CD4-positive, CD25-positive, alpha-beta regulatory T cell (primary cell): ENCODE results near the gene MRPL20. TPM values are rescaled to one million over a fixed set of nuclear protein-coding genes. Genes with fewer than 3 reads are reported as not detected.
"Not testable (repeated sequence)": the region's sequence is repeated elsewhere in the genome, so short reads cannot be mapped to it uniquely, and the experiment has no call there.

ENCODE experiments used
- ATAC-seq, 2 donors: fragments of 150-1000 bp; cut with Tn5 transposase; one replicate each; pipeline ENCODE4 v1.10.0; 2021; ENCODE audit warnings: low read depth in 2 of 2, moderate number of reproducible peaks in 2 of 2, moderate library complexity in 1 of 2
- DNase-seq, 3 donors: peaks; one replicate each; pipeline versions ENCODE4 v3.0.0 to v3.0.0-alpha.2; 2012 to 2022; ENCODE audit warnings: mixed read lengths in 1 of 3
- H3K27ac ChIP-seq: one replicate; pipeline ENCODE4 v1.7.0; 2013; ENCODE audit warnings: mild to moderate bottlenecking, low read length; ENCODE audit not compliant: insufficient read depth, poor library complexity, severe bottlenecking
- H3K27me3 ChIP-seq: one replicate; pipeline ENCODE4 v1.7.0; 2013; ENCODE audit warnings: low read length; ENCODE audit not compliant: control insufficient read depth, insufficient read depth
- H3K36me3 ChIP-seq: one replicate; pipeline ENCODE4 v1.7.0; 2013; ENCODE audit warnings: mild to moderate bottlenecking, low read length, moderate library complexity; ENCODE audit not compliant: control insufficient read depth, insufficient read depth
- H3K4me1 ChIP-seq: 2 replicates; pipeline ENCODE4 v1.7.0; 2013; ENCODE audit warnings: mild to moderate bottlenecking, low read length; ENCODE audit not compliant: insufficient read depth, control insufficient read depth, poor library complexity, severe bottlenecking
- H3K4me3 ChIP-seq: one replicate; pipeline ENCODE4 v1.7.0; 2013; ENCODE audit warnings: low read depth, mild to moderate bottlenecking, low read length, moderate library complexity
- H3K9me3 ChIP-seq, 2 experiments: 1 replicate in 1 of 2; 2 replicates in 1 of 2; pipeline ENCODE4 v1.7.0; 2013; ENCODE audit warnings: low read length in 2 of 2, mild to moderate bottlenecking in 1 of 2, moderate library complexity in 1 of 2; ENCODE audit not compliant: control insufficient read depth in 2 of 2
- H3K27ac Mint-ChIP-seq, 3 donors: one replicate each; pipeline ENCODE4 v1.8.0; 2020 to 2022; ENCODE audit warnings: mild to moderate bottlenecking in 3 of 3, mixed read lengths in 3 of 3, moderate library complexity in 2 of 3
- H3K27me3 Mint-ChIP-seq: one replicate; pipeline ENCODE4 v1.8.0; 2022; ENCODE audit warnings: mild to moderate bottlenecking, mixed read lengths
- H3K36me3 Mint-ChIP-seq: one replicate; pipeline ENCODE4 v1.8.0; 2020; ENCODE audit warnings: mixed read lengths
- H3K4me1 Mint-ChIP-seq, 4 donors: one replicate each; pipeline ENCODE4 v1.8.0; 2020 to 2022; ENCODE audit warnings: mixed read lengths in 4 of 4, mild to moderate bottlenecking in 1 of 4
- H3K4me3 Mint-ChIP-seq, 4 donors: one replicate each; pipeline ENCODE4 v1.8.0; 2020 to 2022; ENCODE audit warnings: mild to moderate bottlenecking in 4 of 4, mixed read lengths in 4 of 4, moderate library complexity in 3 of 4
- H3K9me3 Mint-ChIP-seq, 7 donors: one replicate each; pipeline ENCODE4 v1.8.0; 2020 to 2022; ENCODE audit warnings: mixed read lengths in 7 of 7, mild to moderate bottlenecking in 3 of 7, moderate library complexity in 2 of 7
- polyA plus RNA-seq, 4 donors: library from polyadenylated mRNA; unstranded; fragments of 300-500 nt; fragmentation: Illumina TruSeq; gene quantifications; one replicate each; pipeline ENCODE4 v1.2.3, GENCODE V29; 2021
- total RNA-seq: library from RNA; stranded (reverse); gene quantifications from one replicate; pipeline ENCODE4 v1.2.3, GENCODE V29; 2022

The MRPL20 gene
- total and polyA plus RNA-seq, 5 donors from 2014 or later: 83.4 to 188 (median 174) TPM

- Mint-ChIP-seq H3K27ac (peak overlapping the region in 1 of 3 donors; percentile 87), H3K36me3 (peaks cover 20% of the 10 kb centered on the region), H3K4me1 (peaks cover 0 to 66% (median 22%) of the 10 kb centered on the region in 4 donors), H3K4me3 (peak overlapping the region; percentile 29 to 100 (median 39))
- peaks cover 35% of the 10 kb centered on the region for H3K36me3 ChIP-seq
- not testable (repeated sequence) for H3K9me3 Mint-ChIP-seq, ATAC-seq, H3K27ac ChIP-seq, H3K27me3 Mint-ChIP-seq, H3K9me3 ChIP-seq, DNase-seq, H3K4me3 ChIP-seq, H3K27me3 ChIP-seq
- H3K4me1 ChIP-seq: peaks cover 35% of the 10 kb centered on the region
Observed at GRCh38 chr1:1402901-1403392, 4.1 kb downstream of the MRPL20 start.

GRCh38 chr1:1402072-1402900 is 4.8 kb downstream of the MRPL20 start:
- Mint-ChIP-seq H3K27me3 (no peaks in the 10 kb centered on the region), H3K4me1 (peaks cover 0 to 69% (median 25%) of the 10 kb centered on the region in 4 donors), H3K36me3 (peaks cover 20% of the 10 kb centered on the region), H3K27ac (peak overlapping the region; percentile 55 to 81 (median 56)), H3K4me3 (peak overlapping the region; percentile 72 to 100 (median 88)), H3K9me3 (no peaks in the 10 kb centered on the region)
- Histone ChIP-seq H3K4me3 (no peak overlapping the region), H3K36me3 (peaks cover 42% of the 10 kb centered on the region), H3K4me1 (peaks cover 39% of the 10 kb centered on the region), H3K27me3 (no peaks in the 10 kb centered on the region), H3K27ac (no peak overlapping the region), H3K9me3 (no peaks in the 10 kb centered on the region)
- DNase-seq (peak in 1 of 3 donors; percentile 47), ATAC-seq (no peak)

GRCh38 chr1:1401457-1402010 is 5.6 kb downstream of the MRPL20 start:
- Mint-ChIP-seq H3K4me3 (peak overlapping the region; percentile 72 to 100 (median 88)), H3K36me3 (peaks cover 20% of the 10 kb centered on the region), H3K4me1 (peaks cover 0 to 69% (median 24%) of the 10 kb centered on the region in 4 donors), H3K9me3 (no peaks in the 10 kb centered on the region), H3K27me3 (no peaks in the 10 kb centered on the region), H3K27ac (peak overlapping the region; percentile 5 to 81 (median 55))
- peaks cover 41% of the 10 kb centered on the region for H3K4me1 ChIP-seq
- H3K36me3 ChIP-seq: peaks cover 46% of the 10 kb centered on the region
- no peak for DNase-seq
- no peak overlapping the region for H3K4me3 ChIP-seq
- no peaks in the 10 kb centered on the region for H3K9me3 ChIP-seq
- no peaks in the 10 kb centered on the region for H3K27me3 ChIP-seq
- no peak for ATAC-seq
- H3K27ac ChIP-seq: peak overlapping the region; percentile 29

- H3K4me3 Mint-ChIP-seq: peak overlapping the region; percentile 92 to 100 (median 93)
- Histone ChIP-seq H3K4me1 (peaks cover 34% of the 10 kb centered on the region), H3K27ac (peak overlapping the region; percentile 83), H3K27me3 (no peaks in the 10 kb centered on the region), H3K36me3 (peaks cover 51% of the 10 kb centered on the region), H3K4me3 (peak overlapping the region; percentile 81), H3K9me3 (no peaks in the 10 kb centered on the region)
- peak overlapping the region; percentile 20 to 81 (median 46) for H3K27ac Mint-ChIP-seq
- no peaks in the 10 kb centered on the region for H3K27me3 Mint-ChIP-seq
- ATAC-seq: no peak
- peaks cover 0 to 64% (median 22%) of the 10 kb centered on the region in 4 donors for H3K4me1 Mint-ChIP-seq
- H3K36me3 Mint-ChIP-seq: peaks cover 20% of the 10 kb centered on the region
- no peak for DNase-seq
- no peaks in the 10 kb centered on the region for H3K9me3 Mint-ChIP-seq
Observed at GRCh38 chr1:1400576-1401456, 6.3 kb downstream of the MRPL20 start.

- H3K27me3 ChIP-seq: no peaks in the 10 kb centered on the region
- ATAC-seq: no peak
- peak overlapping the region; percentile 83 for H3K27ac ChIP-seq
- H3K4me1 ChIP-seq: peaks cover 30% of the 10 kb centered on the region
- peak overlapping the region; percentile 92 to 100 (median 93) for H3K4me3 Mint-ChIP-seq
- peak overlapping the region; percentile 81 for H3K4me3 ChIP-seq
- peak overlapping the region; percentile 69 to 95 (median 81) for H3K27ac Mint-ChIP-seq
- DNase-seq: peak in 1 of 3 donors; percentile 37
- H3K9me3 Mint-ChIP-seq: no peaks in the 10 kb centered on the region
- no peaks in the 10 kb centered on the region for H3K9me3 ChIP-seq
- peaks cover 0 to 64% (median 28%) of the 10 kb centered on the region in 4 donors for H3K4me1 Mint-ChIP-seq
- H3K27me3 Mint-ChIP-seq: no peaks in the 10 kb centered on the region
- H3K36me3 Mint-ChIP-seq: peaks cover 23% of the 10 kb centered on the region
- H3K36me3 ChIP-seq: peaks cover 51% of the 10 kb centered on the region
Observed at GRCh38 chr1:1399872-1400575, 7.1 kb downstream of the MRPL20 start.

GRCh38 chr1:1399187-1399871 is 7.8 kb downstream of the MRPL20 start, which contains the start of gene CCNL2:
TSS of gene CCNL2 (minus strand) at chr1:1399335. CDS start at chr1:1399306, 29 bp downstream.
- H3K4me1 ChIP-seq: peaks cover 30% of the 10 kb centered on the region
- no peaks in the 10 kb centered on the region for H3K9me3 ChIP-seq
- Mint-ChIP-seq H3K27me3 (no peaks in the 10 kb centered on the region), H3K36me3 (peaks cover 27% of the 10 kb centered on the region), H3K4me3 (peak within 1 kb of the TSS; percentile 92 to 100 (median 94)), H3K4me1 (peaks cover 0 to 68% (median 30%) of the 10 kb centered on the region in 4 donors), H3K9me3 (no peaks in the 10 kb centered on the region), H3K27ac (peak within 1 kb of the TSS; percentile 93 to 95 (median 93))
- H3K36me3 ChIP-seq: peaks cover 52% of the 10 kb centered on the region
- ATAC-seq: peak; percentile 97
- peak within 1 kb of the TSS; percentile 88 for H3K4me3 ChIP-seq
- peak within 1 kb of the TSS; percentile 83 for H3K27ac ChIP-seq
- H3K27me3 ChIP-seq: no peaks in the 10 kb centered on the region
- DNase-seq: peak; percentile 99 to 100 (median 99)
